ENCODE results near the gene HEATR5A. TPM values are rescaled to one million over a fixed set of nuclear protein-coding genes. Genes with fewer than 3 reads are reported as not detected.
"Not testable (repeated sequence)": the region's sequence is repeated elsewhere in the genome, so short reads cannot be mapped to it uniquely, and the experiment has no call there.

The HEATR5A gene
- polyA plus RNA-seq, 6 donors from 2014 or later, result 6.3 to 16.2 (median 10.1) TPM

DNA sequence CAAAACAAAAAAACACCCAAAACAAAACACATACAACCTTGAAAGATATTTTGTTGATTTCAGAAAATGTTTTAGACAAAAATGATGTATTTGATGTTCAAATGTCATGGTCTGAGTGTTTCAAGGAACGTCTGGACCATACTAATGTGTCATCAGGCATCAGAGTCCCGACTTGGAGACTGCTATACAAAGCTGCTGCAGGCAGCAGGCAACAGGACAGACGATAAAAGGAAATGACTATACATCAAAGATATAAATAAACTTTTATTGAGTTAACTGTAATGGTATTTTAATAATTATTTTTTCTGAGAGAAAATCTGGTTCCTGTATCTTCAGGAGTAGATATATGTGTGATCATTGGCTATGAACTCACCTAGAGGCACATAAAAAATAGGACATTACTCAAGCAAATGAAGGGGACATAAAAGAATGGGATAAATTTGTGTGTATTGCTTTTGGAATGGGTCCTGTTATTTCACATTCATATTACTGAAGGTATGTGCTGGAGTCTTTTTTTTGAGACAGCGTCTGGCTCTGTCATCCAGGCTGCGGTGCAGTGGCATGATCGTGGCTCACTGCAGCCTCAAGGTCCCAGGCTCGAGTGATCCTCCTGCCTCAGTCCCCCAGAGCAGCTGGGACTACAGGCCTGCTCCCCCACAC, 125.5 kb downstream of the HEATR5A start:
- H3K4me1 Mint-ChIP-seq, result peaks cover 4 to 9% (median 5%) of the 10 kb centered on the region in 3 donors
- DNase-seq, result no peak
- H3K27ac Mint-ChIP-seq, result peak overlapping the region in 2 of 6 donors; percentile 26 to 44
- H3K9me3 Mint-ChIP-seq, result no peaks in the 10 kb centered on the region
- H3K27me3 Mint-ChIP-seq, result no peaks in the 10 kb centered on the region
- ATAC-seq (ENCODE audit: low read depth in 2 of 2), result no peak
- peaks cover 0 to 6% of the 10 kb centered on the region in 2 donors for H3K36me3 Mint-ChIP-seq
- H3K4me3 Mint-ChIP-seq, result no peak overlapping the region

DNA sequence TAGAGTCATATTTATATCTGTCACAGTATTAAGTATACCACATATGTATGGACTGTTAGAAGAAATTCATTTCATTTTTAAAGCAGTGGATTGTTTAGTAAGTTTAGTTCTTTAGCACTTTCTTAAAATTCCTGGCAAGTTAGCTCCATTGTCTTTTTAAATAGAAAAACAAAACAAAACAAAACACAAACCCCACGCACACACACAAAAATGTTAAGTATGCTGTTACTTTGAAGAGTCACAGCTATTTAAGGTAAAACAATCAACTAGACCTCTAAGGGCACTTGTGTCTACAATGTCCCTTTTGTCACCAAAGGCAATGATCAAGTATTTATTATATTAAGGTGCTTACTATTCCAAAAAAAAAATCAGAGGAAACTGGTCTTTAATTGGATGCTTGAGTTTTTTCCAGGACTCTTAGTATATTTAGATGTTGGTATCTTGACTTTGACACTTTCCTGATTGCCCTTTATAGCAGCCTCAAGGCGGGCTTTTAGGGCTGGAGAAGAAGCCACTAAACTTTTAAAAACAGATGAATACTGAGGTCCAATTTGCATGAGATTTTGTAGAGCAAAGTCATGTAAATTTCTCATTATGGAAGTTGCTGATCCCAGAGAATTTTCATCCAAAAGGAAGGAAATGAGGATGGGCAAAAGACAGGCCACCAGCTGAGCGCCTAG, 127.3 kb downstream of the HEATR5A start:
- Mint-ChIP-seq H3K27ac (no peak overlapping the region), H3K9me3 (no peaks in the 10 kb centered on the region), H3K4me1 (peaks cover 4 to 9% (median 5%) of the 10 kb centered on the region in 3 donors), H3K36me3 (peaks cover 0 to 4% of the 10 kb centered on the region in 2 donors), H3K27me3 (no peaks in the 10 kb centered on the region), H3K4me3 (no peak overlapping the region)
- no peak for DNase-seq
- ATAC-seq (ENCODE audit: low read depth in 2 of 2), result no peak

DNA sequence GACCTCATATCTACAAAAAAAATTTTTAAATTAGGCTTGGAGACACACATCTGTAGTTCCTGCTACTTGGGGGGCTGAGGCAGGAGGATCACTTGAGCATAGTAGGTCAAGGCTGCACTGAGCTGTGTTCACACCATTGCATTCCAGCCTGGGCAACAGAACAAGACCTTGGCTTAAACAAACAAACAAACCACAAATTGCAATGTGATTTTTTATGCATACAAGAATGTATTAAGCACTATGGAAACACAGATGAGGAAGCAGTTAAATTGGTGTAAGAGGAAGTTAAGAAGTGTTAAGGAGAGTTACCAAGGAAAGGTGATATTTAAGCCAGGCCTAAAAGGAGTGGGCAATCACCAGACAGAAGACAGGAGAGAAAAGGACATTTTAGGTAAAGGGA, 129.1 kb downstream of the HEATR5A start:
- H3K36me3 Mint-ChIP-seq, result peaks cover 0 to 4% of the 10 kb centered on the region in 2 donors

GRCh38 chr14:31287294-31287972, 132.9 kb downstream of the HEATR5A start:
- peaks cover 0 to 10% (median 5%) of the 10 kb centered on the region in 7 donors for H3K9me3 Mint-ChIP-seq
- DNase-seq (no peak), ATAC-seq (ENCODE audit: low read depth in 2 of 2) (no peak)
- no peaks in the 10 kb centered on the region for H3K27me3 Mint-ChIP-seq
- H3K4me3 Mint-ChIP-seq, result no peak overlapping the region
- H3K4me1 Mint-ChIP-seq, result peaks cover 4 to 9% (median 5%) of the 10 kb centered on the region in 3 donors
- H3K36me3 Mint-ChIP-seq, result peaks cover 0 to 4% of the 10 kb centered on the region in 2 donors
- H3K27ac Mint-ChIP-seq, result no peak overlapping the region

More for the DNA sequence above, 129.1 kb downstream of the HEATR5A start:
- Mint-ChIP-seq H3K9me3 (peaks cover 0 to 10% (median 5%) of the 10 kb centered on the region in 7 donors), H3K4me1 (peaks cover 4 to 9% (median 5%) of the 10 kb centered on the region in 3 donors), H3K27me3 (no peaks in the 10 kb centered on the region), H3K27ac (peak overlapping the region in 4 of 6 donors; percentile 73 to 87 (median 78)), H3K4me3 (no peak overlapping the region)
- peak; percentile 27 to 46 for ATAC-seq (ENCODE audit: low read depth in 2 of 2)
- DNase-seq, result no peak

DNA sequence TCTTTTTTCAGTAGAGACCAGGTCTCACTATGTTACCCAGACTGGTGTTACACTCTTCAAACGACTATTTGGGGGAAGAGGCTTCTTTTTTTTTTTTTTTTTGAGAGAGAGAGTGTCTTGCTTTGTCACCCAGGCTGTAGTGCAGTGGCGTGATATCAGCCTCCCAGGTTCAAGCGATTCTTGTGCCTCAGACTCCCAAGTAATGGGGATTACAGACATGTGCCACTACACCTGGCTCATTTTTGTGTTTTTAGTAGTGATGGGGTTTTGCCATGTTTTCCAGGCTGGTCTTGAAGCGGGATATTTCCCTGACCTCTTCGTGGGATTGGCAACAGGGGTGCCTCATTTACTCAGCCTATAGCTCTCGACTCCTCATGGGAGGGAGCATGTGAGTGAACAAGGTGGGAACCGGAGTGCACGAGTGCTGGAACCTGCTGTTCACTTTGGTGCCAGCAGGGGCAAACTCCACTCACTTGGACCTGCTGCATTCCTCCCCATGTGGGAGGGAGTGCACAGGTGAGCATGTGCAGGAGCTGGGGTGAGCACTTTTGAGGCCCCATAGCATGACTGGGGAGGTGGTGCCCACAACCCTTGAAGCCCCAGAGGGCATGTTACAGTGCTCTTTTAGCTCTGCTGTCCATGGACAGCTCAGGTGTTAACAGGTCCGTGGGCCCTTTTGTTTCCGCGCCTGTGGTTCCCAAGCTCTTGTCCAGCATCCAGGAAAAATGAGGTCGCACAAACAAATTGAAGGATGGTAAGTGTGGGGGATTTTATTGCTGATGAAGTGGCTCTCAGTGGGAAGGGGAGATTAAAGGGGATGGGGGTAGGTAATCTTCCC, 133.7 kb downstream of the HEATR5A start:
- peaks cover 0 to 4% of the 10 kb centered on the region in 2 donors for H3K36me3 Mint-ChIP-seq
- H3K9me3 Mint-ChIP-seq, result peaks cover 0 to 10% (median 5%) of the 10 kb centered on the region in 7 donors
- peak in 1 of 2 donors; percentile 21 for ATAC-seq (ENCODE audit: low read depth in 2 of 2)
- DNase-seq, result no peak
- H3K4me1 Mint-ChIP-seq, result peaks cover 4 to 9% (median 5%) of the 10 kb centered on the region in 3 donors
- H3K27me3 Mint-ChIP-seq, result no peaks in the 10 kb centered on the region
- H3K27ac Mint-ChIP-seq, result no peak overlapping the region
- no peak overlapping the region for H3K4me3 Mint-ChIP-seq

- ATAC-seq (ENCODE audit: low read depth in 2 of 2) (no peak), DNase-seq (no peak)
- peaks cover 0 to 11% of the 10 kb centered on the region in 2 donors for H3K36me3 Mint-ChIP-seq
- H3K4me1 Mint-ChIP-seq, result no peaks in the 10 kb centered on the region
- H3K27ac Mint-ChIP-seq, result no peak overlapping the region
- H3K4me3 Mint-ChIP-seq, result no peak overlapping the region
- H3K9me3 Mint-ChIP-seq, result peaks cover 0 to 20% (median 7%) of the 10 kb centered on the region in 7 donors
- no peaks in the 10 kb centered on the region for H3K27me3 Mint-ChIP-seq
Measured at GRCh38 chr14:31283578-31284252, 136.6 kb downstream of the HEATR5A start.

- ATAC-seq (ENCODE audit: low read depth in 2 of 2) (no peak), DNase-seq (no peak)
- H3K36me3 Mint-ChIP-seq, result peaks cover 0 to 11% of the 10 kb centered on the region in 2 donors
- no peak overlapping the region for H3K4me3 Mint-ChIP-seq
- no peak overlapping the region for H3K27ac Mint-ChIP-seq
- peaks cover 0 to 20% (median 9%) of the 10 kb centered on the region in 7 donors for H3K9me3 Mint-ChIP-seq
- no peaks in the 10 kb centered on the region for H3K27me3 Mint-ChIP-seq
- H3K4me1 Mint-ChIP-seq, result no peaks in the 10 kb centered on the region
Measured at GRCh38 chr14:31283153-31283552, 137.2 kb downstream of the HEATR5A start.

- H3K27me3 Mint-ChIP-seq, result no peaks in the 10 kb centered on the region
- H3K36me3 Mint-ChIP-seq, result peaks cover 4 to 19% of the 10 kb centered on the region in 2 donors
- H3K27ac Mint-ChIP-seq, result no peak overlapping the region
- no peak overlapping the region for H3K4me3 Mint-ChIP-seq
- H3K9me3 Mint-ChIP-seq, result peaks cover 0 to 25% (median 16%) of the 10 kb centered on the region in 7 donors
- ATAC-seq (ENCODE audit: low read depth in 2 of 2) (no peak), DNase-seq (no peak)
- no peaks in the 10 kb centered on the region for H3K4me1 Mint-ChIP-seq
Measured at GRCh38 chr14:31280871-31281220, 139.5 kb downstream of the HEATR5A start.

DNA sequence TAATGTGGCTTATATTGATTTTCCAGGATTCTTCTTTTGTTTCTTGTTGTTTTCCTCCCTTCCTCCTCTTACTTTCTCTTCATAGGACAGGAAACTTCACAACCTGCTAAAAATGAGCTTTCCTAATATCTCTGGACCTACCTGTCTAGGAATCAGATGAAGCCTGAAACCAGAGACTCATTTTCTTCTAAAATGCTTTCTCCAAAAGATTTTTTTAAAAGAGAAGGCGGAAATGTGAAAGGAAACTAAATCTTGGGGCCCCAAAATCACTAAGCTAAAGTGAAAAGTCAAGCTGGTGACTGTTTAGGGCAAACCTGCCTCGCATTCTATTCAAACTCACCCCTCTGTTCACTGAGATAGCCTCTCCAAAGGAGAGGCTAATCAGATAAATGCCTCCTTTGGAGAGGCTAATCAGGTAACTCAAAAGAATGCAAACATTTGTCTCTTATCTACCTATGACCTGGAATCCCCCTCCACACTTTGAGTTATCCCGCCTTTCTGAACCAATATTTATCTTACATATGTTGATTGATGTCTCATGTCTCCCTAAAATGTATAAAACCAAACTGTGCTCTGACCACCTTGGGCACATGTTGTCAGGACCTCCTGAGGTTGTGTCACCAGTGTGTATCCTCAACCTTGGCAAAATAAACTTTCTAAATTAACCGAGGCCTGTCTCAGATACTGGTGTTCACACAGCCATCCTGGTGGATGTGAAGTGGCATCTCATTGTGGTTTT, 140.0 kb downstream of the HEATR5A start:
- no peak overlapping the region for H3K4me3 Mint-ChIP-seq
- no peak for ATAC-seq (ENCODE audit: low read depth in 2 of 2)
- H3K4me1 Mint-ChIP-seq, result no peaks in the 10 kb centered on the region
- H3K9me3 Mint-ChIP-seq, result peaks cover 2 to 25% (median 16%) of the 10 kb centered on the region in 7 donors
- DNase-seq, result no peak
- peaks cover 4 to 19% of the 10 kb centered on the region in 2 donors for H3K36me3 Mint-ChIP-seq
- peak overlapping the region in 1 of 6 donors; percentile 89 for H3K27ac Mint-ChIP-seq
- H3K27me3 Mint-ChIP-seq, result no peaks in the 10 kb centered on the region

- DNase-seq, result no peak
- Mint-ChIP-seq H3K27ac (no peak overlapping the region), H3K27me3 (no peaks in the 10 kb centered on the region), H3K4me1 (no peaks in the 10 kb centered on the region), H3K36me3 (peaks cover 4 to 19% of the 10 kb centered on the region in 2 donors), H3K4me3 (no peak overlapping the region), H3K9me3 (peaks cover 5 to 28% (median 17%) of the 10 kb centered on the region in 7 donors)
- no peak for ATAC-seq (ENCODE audit: low read depth in 2 of 2)
Measured at GRCh38 chr14:31278883-31279282, 141.5 kb downstream of the HEATR5A start.

DNA sequence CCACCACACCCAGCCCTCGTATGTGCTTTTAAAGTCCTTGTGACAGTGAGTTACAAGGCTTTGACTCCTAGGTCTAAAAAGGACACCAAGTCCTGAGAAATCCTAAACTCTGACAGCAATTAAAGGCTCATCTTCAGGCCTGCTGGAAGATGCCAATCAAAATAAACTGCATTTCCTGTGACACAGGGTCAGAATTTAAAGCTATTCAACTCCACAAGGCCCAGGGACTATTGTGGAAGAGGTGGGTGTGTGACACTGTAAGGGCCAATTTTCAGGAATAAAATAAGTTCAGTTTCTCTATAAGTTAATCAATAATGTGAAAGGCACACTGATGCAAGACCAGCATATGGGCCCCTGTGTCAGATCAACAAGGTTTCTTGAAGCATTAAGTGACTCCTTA, 143.3 kb downstream of the HEATR5A start:
- ATAC-seq (ENCODE audit: low read depth in 2 of 2) (no peak), DNase-seq (no peak)
- Mint-ChIP-seq H3K27ac (peak overlapping the region in 1 of 6 donors; percentile 49), H3K4me3 (no peak overlapping the region), H3K9me3 (peaks cover 5 to 28% (median 17%) of the 10 kb centered on the region in 7 donors), H3K27me3 (no peaks in the 10 kb centered on the region), H3K36me3 (peaks cover 4 to 19% of the 10 kb centered on the region in 2 donors), H3K4me1 (no peaks in the 10 kb centered on the region)

- peaks cover 4 to 19% of the 10 kb centered on the region in 2 donors for H3K36me3 Mint-ChIP-seq
- H3K4me1 Mint-ChIP-seq, H3K27ac Mint-ChIP-seq: not testable (repeated sequence)
Measured at GRCh38 chr14:31276417-31276816, 143.9 kb downstream of the HEATR5A start.

More at GRCh38 chr14:31276417-31276816, 143.9 kb downstream of the HEATR5A start:
- H3K27me3 Mint-ChIP-seq; DNase-seq; H3K4me3 Mint-ChIP-seq; ATAC-seq (ENCODE audit: low read depth in 2 of 2): not testable (repeated sequence)
- H3K9me3 Mint-ChIP-seq, result peaks cover 5 to 28% (median 21%) of the 10 kb centered on the region in 7 donors

All from naive B cell (primary cell).